HG03159 (cell line): ENCODE measurements around the gene XPNPEP2.

ENCODE experiments used
- ATAC-seq: cut with Tn5 transposase; IDR thresholded peaks from one replicate; pipeline ENCODE4 v1.9.1; 2021; ENCODE audit warnings: mild to moderate bottlenecking, moderate library complexity; ENCODE audit not compliant: unreplicated experiment

Gene XPNPEP2

GRCh38 chrX:129777218-129778030 lies 38.6 kb downstream of the XPNPEP2 start:
- no peak for ATAC-seq

- no peak for ATAC-seq
These were observed 40.4 kb downstream of the XPNPEP2 start for GRCh38 chrX:129779086-129779672.

- ATAC-seq, result peak; percentile 26
These were observed 41.0 kb downstream of the XPNPEP2 start, which contains the start of gene SASH3 for GRCh38 chrX:129779747-129780146. Gene SASH3 (plus strand): TSS chrX:129779949. CDS start chrX:129780098, 149 bp downstream.

- ATAC-seq, result no peak
These were observed 41.8 kb downstream of the XPNPEP2 start for GRCh38 chrX:129780441-129781105.

GRCh38 chrX:129781134-129781672 lies 42.4 kb downstream of the XPNPEP2 start:
- peak; percentile 75 for ATAC-seq

- no peak for ATAC-seq
These were observed 43.1 kb downstream of the XPNPEP2 start for GRCh38 chrX:129781680-129782495.

- ATAC-seq, result no peak
These were observed 43.9 kb downstream of the XPNPEP2 start for GRCh38 chrX:129782706-129783105.

GRCh38 chrX:129783291-129783713 lies 44.5 kb downstream of the XPNPEP2 start:
- no peak for ATAC-seq

- no peak for ATAC-seq
These were observed 45.6 kb downstream of the XPNPEP2 start for GRCh38 chrX:129784371-129784770.

GRCh38 chrX:129785160-129785947 lies 46.6 kb downstream of the XPNPEP2 start:
- no peak for ATAC-seq

GRCh38 chrX:129786210-129786651 lies 47.5 kb downstream of the XPNPEP2 start:
- peak; percentile 84 for ATAC-seq

- no peak for ATAC-seq
These were observed 48.7 kb downstream of the XPNPEP2 start for GRCh38 chrX:129787336-129788055.

GRCh38 chrX:129788527-129788926 lies 49.7 kb downstream of the XPNPEP2 start:
- ATAC-seq, result no peak

GRCh38 chrX:129790146-129790545 lies 51.4 kb downstream of the XPNPEP2 start:
- ATAC-seq, result no peak

GRCh38 chrX:129790808-129791207 lies 52.0 kb downstream of the XPNPEP2 start:
- ATAC-seq, result no peak

- no peak for ATAC-seq
These were observed 52.6 kb downstream of the XPNPEP2 start for GRCh38 chrX:129791336-129791735.

GRCh38 chrX:129791961-129792570 lies 53.3 kb downstream of the XPNPEP2 start:
- no peak for ATAC-seq

GRCh38 chrX:129792586-129793291 lies 54.0 kb downstream of the XPNPEP2 start:
- no peak for ATAC-seq
